WTC11 (cell line): ENCODE data around the gene MPST.

Source experiments
- CTCF ChIP-seq: fragments of 200-600 bp; IDR thresholded peaks from 2 replicates; pipeline ENCODE4 v1.8.0; 2022; ENCODE audit warnings: antibody characterized with exemption
- E2F4 ChIP-seq: sonication (generic); formaldehyde crosslinking; IDR thresholded peaks from 2 replicates; pipeline ENCODE4 v1.8.1; 2022; ENCODE audit warnings: low read depth, mild to moderate bottlenecking, moderate library complexity, missing genetic modification reagents, borderline replicate concordance
- ELF4 ChIP-seq: sonication (generic); formaldehyde crosslinking; IDR thresholded peaks from 2 replicates; pipeline ENCODE4 v1.8.1; 2022; ENCODE audit warnings: low read depth, mild to moderate bottlenecking, moderate library complexity, missing genetic modification reagents
- HMGXB4 ChIP-seq: sonication (generic); formaldehyde crosslinking; IDR thresholded peaks from 2 replicates; pipeline ENCODE4 v1.8.1; 2023; ENCODE audit warnings: mild to moderate bottlenecking, moderate library complexity, missing genetic modification reagents
- IRF2 ChIP-seq: sonication (generic); formaldehyde crosslinking; IDR thresholded peaks from 2 replicates; pipeline ENCODE4 v1.8.0; 2022; ENCODE audit warnings: low read depth, missing genetic modification reagents, borderline replicate concordance
- JUN ChIP-seq: sonication (generic); formaldehyde crosslinking; IDR thresholded peaks from 2 replicates; pipeline ENCODE4 v1.8.0; 2023; ENCODE audit warnings: mild to moderate bottlenecking, missing genetic modification reagents
- MAX ChIP-seq: sonication (generic); formaldehyde crosslinking; IDR thresholded peaks from 2 replicates; pipeline ENCODE4 v1.8.0; 2022; ENCODE audit warnings: mild to moderate bottlenecking, missing genetic modification reagents
- NR2C2 ChIP-seq: sonication (generic); formaldehyde crosslinking; IDR thresholded peaks from 2 replicates; pipeline ENCODE4 v1.8.0; 2022; ENCODE audit warnings: mild to moderate bottlenecking, missing genetic modification reagents
- PRDM15 ChIP-seq: sonication (generic); formaldehyde crosslinking; IDR thresholded peaks from 2 replicates; pipeline ENCODE4 v1.8.0; 2022; ENCODE audit warnings: missing genetic modification reagents
- ZMAT4 ChIP-seq: fragments of 250-450 bp; sonication (Bioruptor Pico); IDR thresholded peaks from 2 replicates; pipeline ENCODE4 v1.9.0; 2021; ENCODE audit warnings: mild to moderate bottlenecking

GRCh38 chr22:37011472-37011871, 8.1 kb upstream of the MPST start:
- TF ChIP-seq MAX (CRISPR knock-in tag) (no peak), CTCF (no peak), PRDM15 (no peak), ZMAT4 (CRISPR knock-in tag) (no peak), E2F4 (CRISPR knock-in tag) (no peak), NR2C2 (CRISPR knock-in tag) (no peak), HMGXB4 (CRISPR knock-in tag) (no peak), JUN (CRISPR knock-in tag) (no peak), ELF4 (CRISPR knock-in tag) (no peak), IRF2 (CRISPR knock-in tag) (no peak)
